Left ventricle myocardium inferior (tissue), 1 donor: ENCODE data around the gene NCK1. TPM values are rescaled to one million over a fixed set of nuclear protein-coding genes. Genes with fewer than 3 reads are reported as not detected.

Experiments
- DNase-seq: peaks from one replicate; pipeline ENCODE4 v3.0.0-alpha.2; 2020
- H3K27ac ChIP-seq: fragments of 200-600 bp; replicated peaks from 2 replicates; pipeline ENCODE4 v1.8.0; 2021
- H3K27me3 ChIP-seq: fragments of 200-600 bp; 2 replicates; pipeline ENCODE4 v1.8.0; 2021; ENCODE audit warnings: low read depth
- H3K36me3 ChIP-seq: fragments of 200-600 bp; 2 replicates; pipeline ENCODE4 v1.8.0; 2021
- H3K4me1 ChIP-seq: fragments of 200-600 bp; 2 replicates; pipeline ENCODE4 v1.8.0; 2021
- H3K4me3 ChIP-seq: fragments of 200-600 bp; 2 replicates; pipeline ENCODE4 v1.8.0; 2021; ENCODE audit warnings: mild to moderate bottlenecking, moderate library complexity
- H3K9me3 ChIP-seq: fragments of 200-600 bp; replicated peaks from 2 replicates; pipeline ENCODE4 v1.8.0; 2021
- intact Hi-C: fragments of 100-400 bp; cut with micrococcal nuclease; formaldehyde crosslinking; loops from one replicate; pipeline ENCODE4 v1.11.0; 2022
- total RNA-seq: library from RNA; stranded (reverse); fragmentation: NEBNext Ultra II Directional; extraction: Animal tissue kit (Norgen Biotek cat#: 25700); gene quantifications from one replicate; pipeline ENCODE4 v1.2.1, GENCODE V29; 2021
- TF ChIP-seq, protein P1 (sequence below): fragments of 200-600 bp; IDR thresholded peaks from 2 replicates; pipeline ENCODE4 v1.8.0; 2021; ENCODE audit warnings: antibody characterized with exemption, mild to moderate bottlenecking, borderline replicate concordance
- donor health status: DM: no; HTN: yes; CAD: no; lungs with severe emphysema.

Gene NCK1
- total RNA-seq, 1 donor from 2014 or later: 23.6 TPM

DNA sequence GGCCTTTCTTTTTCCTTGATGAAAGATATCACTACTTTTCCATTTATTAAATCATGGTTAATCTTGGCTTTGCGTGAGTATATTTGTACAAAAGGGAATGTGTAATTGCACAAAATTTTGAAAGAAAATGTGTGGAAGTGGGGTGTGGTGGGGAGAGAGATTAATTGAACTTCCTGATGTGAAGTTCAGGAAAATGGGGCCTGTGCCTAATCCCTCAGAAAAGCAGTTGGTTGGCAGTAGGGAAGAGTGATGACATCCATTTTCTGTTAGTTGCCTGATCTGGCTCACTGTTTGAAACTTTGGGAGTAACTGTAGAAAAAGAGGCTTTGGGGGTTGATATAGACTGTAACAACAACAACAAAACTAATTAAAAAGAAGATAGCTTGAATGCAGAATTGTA is 85.0 kb downstream of the NCK1 start:
- no peak for DNase-seq
- Histone ChIP-seq H3K27me3 (no peaks in the 10 kb centered on the region), H3K27ac (no peak overlapping the region), H3K36me3 (peaks cover 21% of the 10 kb centered on the region), H3K4me3 (no peak overlapping the region), H3K9me3 (no peaks in the 10 kb centered on the region), H3K4me1 (peaks cover 71% of the 10 kb centered on the region)
- intact Hi-C loops: no loop called here
- TF ChIP-seq, protein P1, sequence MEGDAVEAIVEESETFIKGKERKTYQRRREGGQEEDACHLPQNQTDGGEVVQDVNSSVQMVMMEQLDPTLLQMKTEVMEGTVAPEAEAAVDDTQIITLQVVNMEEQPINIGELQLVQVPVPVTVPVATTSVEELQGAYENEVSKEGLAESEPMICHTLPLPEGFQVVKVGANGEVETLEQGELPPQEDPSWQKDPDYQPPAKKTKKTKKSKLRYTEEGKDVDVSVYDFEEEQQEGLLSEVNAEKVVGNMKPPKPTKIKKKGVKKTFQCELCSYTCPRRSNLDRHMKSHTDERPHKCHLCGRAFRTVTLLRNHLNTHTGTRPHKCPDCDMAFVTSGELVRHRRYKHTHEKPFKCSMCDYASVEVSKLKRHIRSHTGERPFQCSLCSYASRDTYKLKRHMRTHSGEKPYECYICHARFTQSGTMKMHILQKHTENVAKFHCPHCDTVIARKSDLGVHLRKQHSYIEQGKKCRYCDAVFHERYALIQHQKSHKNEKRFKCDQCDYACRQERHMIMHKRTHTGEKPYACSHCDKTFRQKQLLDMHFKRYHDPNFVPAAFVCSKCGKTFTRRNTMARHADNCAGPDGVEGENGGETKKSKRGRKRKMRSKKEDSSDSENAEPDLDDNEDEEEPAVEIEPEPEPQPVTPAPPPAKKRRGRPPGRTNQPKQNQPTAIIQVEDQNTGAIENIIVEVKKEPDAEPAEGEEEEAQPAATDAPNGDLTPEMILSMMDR: no peak

DNA sequence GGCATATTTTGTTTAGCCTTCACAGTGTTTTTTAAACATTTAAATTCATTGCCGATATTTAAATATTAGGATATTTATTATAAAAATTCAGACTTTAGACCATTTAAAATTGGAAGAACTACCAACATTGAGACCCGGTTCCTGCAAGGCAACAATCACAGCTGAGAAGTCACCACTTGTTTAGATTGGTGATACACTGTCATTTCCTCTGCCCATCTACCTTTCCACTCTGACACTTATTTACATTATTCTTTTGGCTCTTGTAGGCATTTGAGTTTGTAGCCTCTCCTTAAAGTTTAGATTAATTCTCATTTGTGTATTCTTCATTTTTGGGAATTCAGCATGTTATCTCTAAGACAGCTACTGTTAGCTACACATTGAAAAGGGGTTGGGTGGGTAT is 85.5 kb downstream of the NCK1 start:
- Histone ChIP-seq H3K9me3 (no peaks in the 10 kb centered on the region), H3K4me3 (no peak overlapping the region), H3K36me3 (peaks cover 21% of the 10 kb centered on the region), H3K27me3 (no peaks in the 10 kb centered on the region), H3K4me1 (peaks cover 66% of the 10 kb centered on the region), H3K27ac (no peak overlapping the region)
- TF ChIP-seq, protein P1: no peak
- DNase-seq: no peak
- intact Hi-C loops: no loop called here

DNA sequence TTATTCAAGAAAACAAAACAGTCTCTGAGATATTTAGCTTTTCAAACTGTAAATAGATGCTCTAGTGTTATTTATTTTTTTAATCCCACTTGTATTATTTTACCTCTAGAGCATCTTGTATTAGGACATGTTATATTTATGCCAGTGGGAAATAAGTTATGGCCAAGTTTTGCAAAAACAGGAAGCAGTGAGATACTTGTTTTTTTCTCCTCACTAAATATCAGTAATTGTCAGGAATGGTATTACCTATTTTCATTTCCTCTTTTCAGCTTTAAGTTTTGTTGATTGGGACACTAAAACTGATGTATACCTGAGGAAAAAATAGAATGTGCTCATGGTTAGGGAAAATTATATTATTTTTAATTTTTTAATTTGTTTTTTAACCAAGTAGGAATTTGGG is 87.1 kb downstream of the NCK1 start:
- Histone ChIP-seq H3K27me3 (no peaks in the 10 kb centered on the region), H3K4me1 (peaks cover 49% of the 10 kb centered on the region), H3K9me3 (no peaks in the 10 kb centered on the region), H3K36me3 (peaks cover 21% of the 10 kb centered on the region), H3K4me3 (no peak overlapping the region), H3K27ac (no peak overlapping the region)
- no peak for DNase-seq
- TF ChIP-seq, protein P1: no peak
- intact Hi-C loops: no loop called here

DNA sequence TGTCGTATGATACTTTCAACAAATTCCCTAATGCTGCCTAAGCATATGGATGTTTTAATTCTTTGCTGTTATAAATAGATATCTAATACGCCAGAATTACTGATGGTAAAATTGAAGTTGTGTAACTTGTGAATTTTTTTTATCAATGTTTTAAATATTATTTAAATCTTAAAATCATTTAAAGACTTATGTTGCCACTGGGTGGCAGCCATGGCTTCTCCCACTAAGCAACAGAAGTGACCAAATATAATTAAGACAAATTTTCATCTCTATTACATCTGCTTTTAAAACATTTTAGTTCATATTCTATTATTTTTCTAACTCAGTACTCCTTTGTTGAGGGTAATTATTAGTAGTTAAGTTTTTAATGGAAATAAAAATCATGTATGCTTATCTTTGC is 87.7 kb downstream of the NCK1 start:
- intact Hi-C loops: no loop called here
- Histone ChIP-seq H3K27ac (no peak overlapping the region), H3K4me3 (no peak overlapping the region), H3K4me1 (peaks cover 44% of the 10 kb centered on the region), H3K36me3 (peaks cover 21% of the 10 kb centered on the region), H3K27me3 (no peaks in the 10 kb centered on the region), H3K9me3 (no peaks in the 10 kb centered on the region)
- no peak for DNase-seq
- TF ChIP-seq, protein P1: peak; percentile 35

DNA sequence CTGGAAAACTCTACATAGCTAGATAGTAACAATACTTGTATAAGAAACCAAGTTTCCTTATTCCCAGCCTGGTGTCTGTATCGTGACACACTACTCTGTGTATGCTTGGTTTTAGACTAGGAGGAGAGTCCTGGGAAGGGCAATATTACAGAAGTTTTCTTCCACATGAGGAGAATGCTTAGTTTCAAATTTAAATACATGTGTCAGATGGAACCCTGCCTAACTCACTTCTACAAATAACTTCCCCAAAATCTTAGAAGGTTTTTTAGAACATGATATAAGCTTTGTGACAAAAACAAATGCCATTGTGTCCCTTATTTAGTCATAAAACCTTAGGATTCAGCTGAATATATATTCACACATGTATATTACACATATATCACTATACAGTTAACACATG is 88.6 kb downstream of the NCK1 start:
- H3K36me3 ChIP-seq: peaks cover 18% of the 10 kb centered on the region
- no peak overlapping the region for H3K27ac ChIP-seq
- DNase-seq: no peak
- H3K4me3 ChIP-seq: no peak overlapping the region
- intact Hi-C loops: no loop called here
- no peaks in the 10 kb centered on the region for H3K9me3 ChIP-seq
- H3K27me3 ChIP-seq: no peaks in the 10 kb centered on the region
- peaks cover 35% of the 10 kb centered on the region for H3K4me1 ChIP-seq
- TF ChIP-seq, protein P1: no peak

DNA sequence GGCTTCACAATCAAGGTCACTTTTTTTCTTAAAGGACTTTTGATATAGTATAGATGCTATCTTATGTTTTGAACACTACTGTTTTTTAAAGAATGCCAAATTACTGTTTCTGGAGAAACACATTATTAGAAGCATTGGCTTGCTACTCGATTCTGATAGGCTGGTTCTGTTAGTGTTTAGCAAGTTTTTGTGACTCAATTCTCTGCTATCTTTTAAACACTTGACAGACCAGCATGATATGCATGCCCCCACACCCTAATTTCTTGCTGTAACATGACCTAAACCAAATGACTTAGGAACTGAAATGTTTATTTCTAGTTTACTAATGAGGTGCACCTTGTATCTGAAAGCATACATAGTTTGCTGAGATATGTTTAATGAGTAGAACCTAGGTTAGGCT is 90.3 kb downstream of the NCK1 start:
- intact Hi-C loops: no loop called here
- Histone ChIP-seq H3K27me3 (no peaks in the 10 kb centered on the region), H3K4me3 (no peak overlapping the region), H3K9me3 (no peaks in the 10 kb centered on the region), H3K36me3 (peaks cover 6% of the 10 kb centered on the region), H3K4me1 (peaks cover 32% of the 10 kb centered on the region), H3K27ac (no peak overlapping the region)
- DNase-seq: no peak
- TF ChIP-seq, protein P1: no peak
